ENCODE data around the gene ARHGEF26. TPM values are rescaled to one million over a fixed set of nuclear protein-coding genes. Genes with fewer than 3 reads are reported as not detected.

The ARHGEF26 gene
- total RNA-seq, 1 experiment from 2014 or later = 7.2 TPM

DNA sequence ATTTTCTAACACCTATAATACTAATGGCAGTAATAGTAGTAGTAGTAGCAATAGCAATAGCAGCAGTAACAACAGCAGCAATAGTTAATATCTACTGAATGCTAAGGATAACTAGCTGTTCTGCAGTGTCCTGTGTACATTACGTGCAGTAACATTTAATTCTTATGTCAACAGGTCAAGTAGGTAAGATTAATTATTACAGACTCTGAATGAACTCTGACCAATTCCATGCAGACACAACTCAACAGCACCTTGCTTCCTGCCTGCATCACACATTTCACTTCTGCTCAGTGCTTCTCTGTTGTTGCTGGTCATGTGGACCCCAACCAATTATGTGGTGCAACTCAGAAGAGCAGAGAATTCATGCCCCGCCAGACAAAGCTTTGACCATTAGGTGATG is 39.9 kb upstream of the ARHGEF26 start:
- ATAC-seq = no peak
- BruUV-seq (replicated peaks) = no TSS peak

DNA sequence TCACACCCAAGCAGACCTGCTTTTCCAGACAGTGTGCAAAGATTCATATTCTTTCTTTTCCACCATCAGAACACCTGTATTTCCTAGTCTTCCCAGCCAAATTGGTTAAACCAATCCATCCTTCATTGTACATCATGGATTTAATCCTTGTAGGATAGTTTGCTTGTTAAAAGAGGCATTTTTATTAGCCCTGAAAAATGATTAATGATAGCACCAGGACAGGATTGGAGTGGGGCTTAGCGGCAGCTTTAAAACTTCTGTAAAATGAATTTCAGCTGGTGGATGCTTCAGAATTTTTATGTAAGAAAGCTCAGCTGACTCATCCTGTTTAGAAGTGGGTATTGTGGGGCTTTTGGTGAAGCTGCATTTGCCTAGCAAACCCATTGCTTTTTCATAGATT is 36.1 kb upstream of the ARHGEF26 start:
- Histone ChIP-seq H3K79me2 (ENCODE audit: insufficient read depth, low read length) (no peaks in the 10 kb centered on the region), H3K27me3 (ENCODE audit: insufficient read depth, low read length) (no peaks in the 10 kb centered on the region), H3K9ac (ENCODE audit: low read length) (no peak overlapping the region), H4K20me1 (ENCODE audit: insufficient read depth) (no peaks in the 10 kb centered on the region), H3K4me2 (ENCODE audit: low read length) (no peak overlapping the region), H3K4me3 (replicated peaks in 1 of 2; ENCODE audit: low read depth in 1 of 2, low read length in 2 of 2) (no peak overlapping the region), H3K9me3 (ENCODE audit: control insufficient read depth in 1 of 2, insufficient read depth in 1 of 2, low read depth in 1 of 2, low read length in 2 of 2) (no peaks in the 10 kb centered on the region), H3K4me1 (ENCODE audit: control insufficient read depth in 1 of 2, insufficient read depth in 2 of 2, low read length in 2 of 2) (peaks cover 0 to 9% of the 10 kb centered on the region in 2 experiments; a peak in 2 of 4 replicates), H3K27ac (ENCODE audit: low read depth, low read length) (no peak overlapping the region), H3K36me3 (ENCODE audit: control insufficient read depth in 1 of 2, insufficient read depth in 2 of 2, low read length in 2 of 2) (no peaks in the 10 kb centered on the region), H3K9me2 (ENCODE audit: insufficient read depth) (no peaks in the 10 kb centered on the region), H2AFZ (ENCODE audit: low read depth, low read length, poor library complexity, severe bottlenecking) (no peak overlapping the region)
- BruUV-seq (replicated peaks) = no TSS peak
- intact Hi-C loops (cut with micrococcal nuclease) = no loop called here
- ATAC-seq = no peak
- TF ChIP-seq ZFX (IDR thresholded peaks at IDR 0.05) (no peak), CBX3 (IDR thresholded peaks at IDR 0.05; ENCODE audit: low read depth) (no peak), POLR2AphosphoS5 (IDR thresholded peaks at IDR 0.05; ENCODE audit: low read depth, low read length) (no peak), FOSL1 (IDR thresholded peaks at IDR 0.05; ENCODE audit: low read depth) (no peak)
- TF ChIP-seq, protein P1, sequence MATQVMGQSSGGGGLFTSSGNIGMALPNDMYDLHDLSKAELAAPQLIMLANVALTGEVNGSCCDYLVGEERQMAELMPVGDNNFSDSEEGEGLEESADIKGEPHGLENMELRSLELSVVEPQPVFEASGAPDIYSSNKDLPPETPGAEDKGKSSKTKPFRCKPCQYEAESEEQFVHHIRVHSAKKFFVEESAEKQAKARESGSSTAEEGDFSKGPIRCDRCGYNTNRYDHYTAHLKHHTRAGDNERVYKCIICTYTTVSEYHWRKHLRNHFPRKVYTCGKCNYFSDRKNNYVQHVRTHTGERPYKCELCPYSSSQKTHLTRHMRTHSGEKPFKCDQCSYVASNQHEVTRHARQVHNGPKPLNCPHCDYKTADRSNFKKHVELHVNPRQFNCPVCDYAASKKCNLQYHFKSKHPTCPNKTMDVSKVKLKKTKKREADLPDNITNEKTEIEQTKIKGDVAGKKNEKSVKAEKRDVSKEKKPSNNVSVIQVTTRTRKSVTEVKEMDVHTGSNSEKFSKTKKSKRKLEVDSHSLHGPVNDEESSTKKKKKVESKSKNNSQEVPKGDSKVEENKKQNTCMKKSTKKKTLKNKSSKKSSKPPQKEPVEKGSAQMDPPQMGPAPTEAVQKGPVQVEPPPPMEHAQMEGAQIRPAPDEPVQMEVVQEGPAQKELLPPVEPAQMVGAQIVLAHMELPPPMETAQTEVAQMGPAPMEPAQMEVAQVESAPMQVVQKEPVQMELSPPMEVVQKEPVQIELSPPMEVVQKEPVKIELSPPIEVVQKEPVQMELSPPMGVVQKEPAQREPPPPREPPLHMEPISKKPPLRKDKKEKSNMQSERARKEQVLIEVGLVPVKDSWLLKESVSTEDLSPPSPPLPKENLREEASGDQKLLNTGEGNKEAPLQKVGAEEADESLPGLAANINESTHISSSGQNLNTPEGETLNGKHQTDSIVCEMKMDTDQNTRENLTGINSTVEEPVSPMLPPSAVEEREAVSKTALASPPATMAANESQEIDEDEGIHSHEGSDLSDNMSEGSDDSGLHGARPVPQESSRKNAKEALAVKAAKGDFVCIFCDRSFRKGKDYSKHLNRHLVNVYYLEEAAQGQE (IDR thresholded peaks at IDR 0.05; ENCODE audit: low read depth) = no peak
- POLR2A ChIA-PET = no interaction called here
- CTCF ChIA-PET = no interaction called here
- no peak for DNase-seq (ENCODE audit: low read depth, low spot score)
- RAD21 ChIA-PET (ENCODE audit: low non-redundant PET in 1 of 2, low total read pairs in 2 of 2, uncharacterized antibody in 2 of 2, unreplicated experiment in 2 of 2) = no interaction called here

More for the DNA sequence above, 39.9 kb upstream of the ARHGEF26 start:
- H3K9ac ChIP-seq (ENCODE audit: low read length) = no peak overlapping the region
- no peak for DNase-seq (ENCODE audit: low read depth, low spot score)
- ChIA-PET POLR2A (interaction anchor here (0.6 kb wide), 1 partner anchor 374 kb away, joined by 3 read pairs; no protein-coding TSS in a partner anchor), CTCF (no interaction called here), RAD21 (ENCODE audit: low non-redundant PET in 1 of 2, low total read pairs in 2 of 2, uncharacterized antibody in 2 of 2, unreplicated experiment in 2 of 2) (no interaction called here)
- H2AFZ ChIP-seq (ENCODE audit: low read depth, low read length, poor library complexity, severe bottlenecking) = no peak overlapping the region
- H3K4me2 ChIP-seq (ENCODE audit: low read length) = no peak overlapping the region
- H3K9me3 ChIP-seq (ENCODE audit: control insufficient read depth in 1 of 2, insufficient read depth in 1 of 2, low read depth in 1 of 2, low read length in 2 of 2) = no peaks in the 10 kb centered on the region
- H4K20me1 ChIP-seq (ENCODE audit: insufficient read depth) = no peaks in the 10 kb centered on the region
- H3K27ac ChIP-seq (ENCODE audit: low read depth, low read length) = no peak overlapping the region
- intact Hi-C loops (cut with micrococcal nuclease) = no loop called here
- H3K4me3 ChIP-seq (replicated peaks in 1 of 2; ENCODE audit: low read depth in 1 of 2, low read length in 2 of 2) = no peak overlapping the region
- H3K79me2 ChIP-seq (ENCODE audit: insufficient read depth, low read length) = no peaks in the 10 kb centered on the region
- no peak for TF ChIP-seq EZH2 (IDR thresholded peaks at IDR 0.05)
- no peaks in the 10 kb centered on the region for H3K36me3 ChIP-seq (ENCODE audit: control insufficient read depth in 1 of 2, insufficient read depth in 2 of 2, low read length in 2 of 2)
- no peaks in the 10 kb centered on the region for H3K9me2 ChIP-seq (ENCODE audit: insufficient read depth)
- H3K4me1 ChIP-seq (ENCODE audit: control insufficient read depth in 1 of 2, insufficient read depth in 2 of 2, low read length in 2 of 2) = no peaks in the 10 kb centered on the region
- H3K27me3 ChIP-seq (ENCODE audit: insufficient read depth, low read length) = no peaks in the 10 kb centered on the region

All from HCT116 (cell line).